Stimulated activated CD8-positive, alpha-beta memory T cell treated with anti-CD3 and anti-CD28 coated beads, Interleukin-2, amount 100 ng/mL, for 1 hour (primary cell): ENCODE measurements around the gene THAP5.
"Not testable (repeated sequence)": the region's sequence is repeated elsewhere in the genome, so short reads cannot be mapped to it uniquely, and the experiment has no call there.

Source experiments
- DNase-seq, 2 donors: peaks; one replicate each; pipeline ENCODE4 v3.0.0-alpha.2; 2020; ENCODE audit warnings: low read depth in 2 of 2

THAP5 gene

GRCh38 chr7:108584211-108584610, 14.7 kb upstream of the THAP5 start:
- DNase-seq, result no peak

- no peak for DNase-seq
These were observed 12.4 kb upstream of the THAP5 start for GRCh38 chr7:108581655-108582491.

DNA sequence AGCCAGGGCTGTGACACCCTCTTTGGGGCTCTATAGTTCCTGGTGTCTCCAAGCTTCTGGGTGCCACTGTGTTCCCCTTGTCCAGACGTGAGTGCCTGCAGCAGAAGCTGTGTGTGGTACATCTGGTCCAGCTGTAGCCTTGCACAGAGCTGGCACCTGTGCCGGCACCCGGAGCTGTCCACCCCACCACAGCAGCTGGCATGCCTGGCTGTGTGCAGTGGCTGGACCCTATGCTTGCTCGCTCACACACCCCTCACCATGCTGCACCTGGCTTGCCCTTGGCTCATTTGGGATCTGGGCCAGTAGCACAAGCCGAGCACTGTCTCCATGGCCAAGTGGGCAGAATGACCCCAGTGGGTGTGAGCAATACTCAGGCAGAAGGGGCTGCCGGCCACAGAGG, 10.8 kb upstream of the THAP5 start:
- no peak for DNase-seq

- DNase-seq, result no peak
These were observed 9.4 kb upstream of the THAP5 start for GRCh38 chr7:108578937-108579336.

DNA sequence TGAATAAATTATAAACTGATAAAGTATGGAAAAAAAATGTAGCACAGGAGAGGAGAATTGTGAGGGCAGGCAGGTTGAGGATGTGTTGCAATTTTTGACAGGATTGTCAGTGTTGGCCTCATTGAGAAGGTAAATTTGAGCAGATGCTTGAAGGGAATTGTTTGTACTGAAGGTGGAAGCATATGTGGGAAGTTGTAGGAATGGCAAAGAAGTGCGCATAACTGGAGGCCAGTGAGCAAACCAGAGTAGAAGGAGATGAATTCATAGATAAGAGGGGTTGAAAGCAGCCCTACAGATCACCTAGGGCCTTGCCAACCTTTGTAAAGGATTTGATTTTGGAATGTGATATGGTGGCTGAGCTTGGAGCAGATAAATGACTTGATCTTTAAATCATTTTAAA, 6.6 kb upstream of the THAP5 start:
- DNase-seq, result no peak

DNA sequence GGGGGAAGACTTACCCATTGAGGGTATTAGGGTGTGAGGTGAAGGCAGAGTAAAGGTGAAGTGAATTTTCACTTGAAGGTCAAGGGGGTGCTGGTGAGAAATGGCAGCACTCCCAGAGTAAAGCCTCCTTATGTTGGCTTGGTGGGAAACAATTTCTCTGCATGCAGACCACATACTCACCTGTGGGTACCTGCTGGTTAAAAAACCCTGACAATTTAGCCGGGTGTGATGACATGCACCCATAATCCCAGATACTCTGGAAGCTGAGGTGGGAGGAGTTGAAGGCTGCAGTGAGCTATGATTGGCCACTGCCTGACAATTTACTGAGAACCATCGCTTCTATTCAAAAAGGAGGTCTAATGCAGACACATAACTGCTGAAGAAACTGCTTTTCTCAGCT, 5.7 kb upstream of the THAP5 start:
- no peak for DNase-seq

DNA sequence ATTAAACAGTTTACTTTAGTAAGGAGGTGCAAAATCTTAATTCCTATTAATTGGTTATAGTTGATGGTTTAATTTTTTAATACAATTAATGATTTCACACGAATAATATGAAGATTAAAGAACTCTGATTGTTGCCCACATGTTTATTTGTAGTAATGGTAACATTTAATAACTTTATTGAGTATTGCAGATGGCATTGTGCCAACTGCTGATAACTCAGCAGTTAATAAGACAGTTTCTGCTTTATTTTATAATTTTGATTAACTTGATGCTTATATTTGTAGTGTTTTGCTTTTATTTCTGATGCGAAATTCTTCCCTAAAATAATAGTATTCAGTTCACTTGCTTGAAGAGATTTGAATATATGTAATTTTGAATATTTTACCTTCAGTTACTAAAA, 3.0 kb upstream of the THAP5 start:
- no peak for DNase-seq

DNA sequence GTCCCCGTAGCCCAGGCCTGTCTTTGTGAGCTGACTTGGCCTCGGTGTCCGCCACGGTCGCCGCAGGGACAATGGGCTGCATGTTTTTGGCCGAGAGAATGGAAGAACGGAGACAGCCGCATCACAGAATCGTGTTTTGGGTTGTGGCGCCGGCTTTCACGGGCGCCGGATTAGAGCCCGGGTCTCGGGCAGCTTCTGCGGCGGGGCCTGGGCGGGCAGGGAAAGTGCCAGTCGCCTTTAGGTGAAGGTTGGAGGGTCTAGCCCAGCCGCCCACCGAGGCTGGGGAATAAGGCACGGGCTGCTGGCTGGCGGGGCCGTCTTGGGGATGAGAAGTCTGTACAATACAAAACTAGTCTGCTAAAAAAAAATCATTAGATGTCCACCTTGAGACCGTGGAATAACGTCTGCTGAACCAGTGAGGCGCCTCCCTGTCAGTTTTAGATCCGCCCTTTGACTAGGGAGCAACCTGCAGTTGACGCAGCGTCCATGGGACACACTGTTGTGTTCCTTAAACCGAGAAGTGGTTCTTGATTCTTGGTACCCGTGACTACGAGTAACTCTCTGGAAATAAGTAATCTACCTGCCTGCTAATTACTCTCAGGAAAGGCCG, 745 bp upstream of the THAP5 start:
- DNase-seq, result peak in 1 of 2 donors; percentile 11

DNA sequence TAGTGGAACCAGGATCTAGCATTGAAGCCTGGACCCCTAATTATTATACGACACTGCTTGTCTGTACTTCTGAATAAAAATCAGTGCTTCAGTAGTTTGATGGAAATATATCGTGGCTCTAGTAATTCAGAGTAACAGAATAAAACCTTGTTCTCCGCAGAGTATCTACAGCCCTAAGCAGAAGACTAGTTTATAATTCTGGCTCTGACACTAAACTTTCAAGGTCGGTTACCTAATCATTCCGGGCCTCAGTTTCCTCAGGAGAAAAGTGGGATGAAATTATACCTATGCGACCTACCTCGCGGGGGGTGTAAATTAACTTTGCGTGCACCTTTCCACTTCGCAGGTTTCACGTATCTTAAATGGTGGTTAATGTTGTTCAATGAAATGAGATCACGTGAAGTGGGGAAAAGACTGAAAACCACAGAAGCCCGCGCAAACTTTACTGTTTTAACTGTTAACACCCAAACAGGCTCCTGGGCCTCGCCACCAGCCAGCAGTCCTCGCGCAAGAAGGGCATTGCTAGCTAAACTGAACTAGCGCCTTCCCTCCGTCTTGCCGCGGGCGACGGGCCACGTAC, 615 bp downstream of the THAP5 start:
- no peak for DNase-seq

DNA sequence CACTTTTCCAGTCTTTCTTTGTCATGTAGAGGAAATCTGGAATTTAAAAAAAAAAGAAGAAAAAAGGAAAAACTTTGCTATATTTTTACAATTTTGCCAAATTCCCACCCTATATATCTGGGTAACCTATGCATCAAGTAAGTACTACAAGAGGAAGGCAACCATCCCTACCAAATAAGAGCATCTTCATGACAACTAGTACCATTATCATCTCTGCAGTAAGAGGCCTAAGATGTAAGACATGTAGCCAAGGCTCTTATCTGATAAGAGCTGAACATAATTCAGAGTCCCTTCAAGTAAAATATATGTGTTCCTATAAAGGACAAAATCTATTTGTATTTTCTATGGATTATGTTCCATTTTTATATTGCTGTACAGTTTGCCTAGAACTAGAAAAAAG, 3.5 kb downstream of the THAP5 start:
- DNase-seq, result no peak

GRCh38 chr7:108561047-108561619, 8.4 kb downstream of the THAP5 start:
- DNase-seq, result no peak

DNA sequence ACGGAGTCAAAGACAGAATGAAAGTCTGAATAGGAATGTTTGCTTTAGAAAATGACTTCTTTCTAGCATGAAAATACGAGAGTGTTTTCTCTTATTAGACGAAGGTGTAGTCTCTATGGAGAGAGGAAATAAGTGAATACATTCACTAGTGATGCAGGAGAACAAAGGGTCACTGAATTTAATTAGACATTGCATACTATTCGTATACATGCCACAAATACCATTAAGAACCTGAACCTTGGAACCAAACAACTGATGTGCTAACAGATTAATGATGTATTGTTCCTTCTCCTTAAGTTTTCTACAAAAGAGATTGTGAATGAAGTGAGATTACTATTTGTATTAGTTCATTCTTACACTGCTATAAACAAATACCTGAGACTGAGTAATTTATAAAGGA, 10.3 kb downstream of the THAP5 start:
- no peak for DNase-seq

DNA sequence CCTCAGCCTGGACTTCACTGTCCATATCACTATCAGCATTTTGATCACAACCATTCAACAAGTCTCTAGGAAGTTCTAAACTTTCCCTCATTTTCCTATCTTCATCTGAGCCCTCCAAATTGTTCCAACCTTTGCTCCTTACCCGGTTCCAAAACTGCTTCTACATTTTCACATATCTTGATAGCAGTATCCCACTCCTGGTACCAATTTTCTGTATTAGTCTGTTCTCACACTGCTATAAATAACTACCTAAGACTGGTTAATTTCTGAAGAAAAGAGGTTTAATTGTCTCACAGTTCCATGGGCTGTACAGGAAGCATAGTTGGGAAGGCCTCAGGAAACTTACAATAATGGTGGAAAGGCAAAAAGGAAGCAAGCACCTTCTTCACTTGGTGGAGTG, 11.9 kb downstream of the THAP5 start:
- no peak for DNase-seq

GRCh38 chr7:108557191-108557590, 12.3 kb downstream of the THAP5 start:
- DNase-seq, result no peak

DNA sequence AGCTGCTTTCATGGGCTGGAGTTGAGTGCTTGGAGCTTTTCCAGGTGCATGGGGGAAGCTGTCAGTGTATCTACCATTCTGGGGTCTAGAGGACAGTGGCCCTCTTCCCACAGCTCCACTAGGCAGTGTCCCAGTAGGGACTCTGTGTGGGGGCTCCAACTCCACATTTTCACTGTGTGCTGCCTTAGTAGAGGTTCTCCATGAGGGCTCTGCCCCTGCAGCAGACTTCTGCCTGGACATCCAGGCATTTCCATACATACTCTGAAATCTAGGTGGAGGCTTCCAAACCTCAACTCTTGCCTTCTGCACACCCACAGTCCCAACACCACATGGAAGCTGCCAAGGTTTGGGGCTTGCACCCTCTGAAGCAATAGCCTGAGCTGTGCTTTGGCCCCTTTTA, 12.8 kb downstream of the THAP5 start:
- DNase-seq, result not testable (repeated sequence)

DNA sequence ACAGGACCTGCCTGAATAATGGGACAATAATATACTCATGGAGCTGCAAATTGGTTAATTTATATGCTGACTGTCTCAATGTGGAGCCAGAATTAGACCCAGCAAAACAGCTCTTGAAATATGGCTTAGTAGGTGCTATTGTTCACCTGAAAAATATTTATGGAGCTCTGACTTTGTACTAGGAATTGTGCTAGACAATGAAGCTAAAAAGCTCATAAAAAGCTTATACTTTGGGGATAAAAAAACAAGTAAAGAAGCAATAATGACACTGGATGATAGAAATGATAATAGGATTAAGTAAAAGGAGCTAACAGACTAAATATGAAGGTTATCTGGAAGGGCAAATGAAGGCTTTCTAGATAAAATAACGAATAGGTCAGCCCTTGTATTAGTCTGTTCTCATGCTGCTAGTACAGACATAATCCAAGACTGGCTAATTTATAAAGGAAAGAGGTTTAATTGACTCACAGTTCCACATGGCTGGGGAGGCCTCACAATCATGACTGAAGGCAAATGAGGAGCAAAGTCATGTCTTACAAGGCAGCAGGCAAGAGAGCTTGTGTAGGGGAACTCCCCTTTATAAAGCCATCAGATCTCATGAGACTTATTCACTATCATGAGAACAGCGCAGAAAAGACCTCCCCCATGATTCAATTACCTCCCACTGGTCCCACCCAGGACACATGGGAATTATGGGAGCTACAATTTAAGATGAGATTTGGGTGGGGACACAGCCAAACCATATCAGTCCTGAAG, 21.2 kb downstream of the THAP5 start:
- DNase-seq, result not testable (repeated sequence)

DNA sequence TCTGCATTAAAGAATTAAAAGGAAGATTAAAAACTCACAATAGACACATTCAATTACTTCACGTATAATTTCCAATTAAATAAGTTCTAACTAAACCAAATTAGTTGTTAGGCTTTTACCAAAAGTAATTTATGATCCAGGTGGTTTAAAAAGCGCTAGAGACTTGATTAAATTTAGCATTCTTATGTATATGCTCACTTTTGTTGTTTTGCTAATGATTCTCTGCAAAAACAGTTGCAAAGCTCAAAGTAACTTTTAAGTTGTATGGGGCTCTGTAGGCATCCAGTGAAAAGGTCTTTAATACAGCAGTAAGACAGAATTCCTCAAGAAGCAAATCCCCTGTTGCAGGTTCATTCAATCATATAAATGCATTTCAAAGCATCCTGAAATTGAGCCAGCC, 28.0 kb downstream of the THAP5 start:
- no peak for DNase-seq

GRCh38 chr7:108538685-108539084, 30.8 kb downstream of the THAP5 start:
- not testable (repeated sequence) for DNase-seq

DNA sequence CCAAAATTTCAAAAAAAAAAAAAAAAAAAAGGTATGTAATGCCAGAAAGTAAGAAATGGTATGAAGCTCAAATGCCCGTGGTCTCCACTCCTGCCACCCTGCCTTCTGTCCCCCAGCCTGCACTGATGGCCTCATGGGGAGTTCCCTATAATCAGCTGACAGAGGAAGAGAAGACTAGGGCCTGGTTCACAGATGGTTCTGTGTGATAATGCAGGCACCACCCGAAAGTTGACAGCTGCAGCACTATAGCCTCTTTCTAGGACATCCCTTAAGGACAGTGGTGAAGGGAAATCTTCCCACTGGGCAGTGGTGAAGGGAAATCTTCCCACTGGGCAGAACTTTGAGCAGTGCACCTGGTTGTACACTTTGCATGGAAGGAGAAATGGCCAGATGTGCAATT, 31.3 kb downstream of the THAP5 start:
- not testable (repeated sequence) for DNase-seq

DNA sequence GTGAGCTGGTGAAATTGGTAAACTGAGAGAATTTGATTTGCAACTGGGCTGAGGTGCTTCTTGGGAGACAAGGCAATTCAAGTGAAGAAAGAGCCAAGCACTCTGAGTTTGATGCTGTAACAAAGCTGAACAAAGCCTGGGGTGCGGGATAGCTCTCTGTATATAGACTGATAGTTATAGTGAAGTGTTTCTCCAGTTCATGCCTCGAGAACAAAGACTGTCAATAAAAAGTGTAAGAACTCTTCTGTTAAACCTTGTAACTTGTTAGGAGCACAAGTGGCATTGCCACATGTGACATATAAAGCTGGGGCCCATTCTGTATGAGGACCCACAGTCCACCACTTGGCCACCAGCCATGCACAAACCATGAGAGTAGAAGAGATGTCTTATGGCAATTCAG, 32.3 kb downstream of the THAP5 start:
- no peak for DNase-seq

DNA sequence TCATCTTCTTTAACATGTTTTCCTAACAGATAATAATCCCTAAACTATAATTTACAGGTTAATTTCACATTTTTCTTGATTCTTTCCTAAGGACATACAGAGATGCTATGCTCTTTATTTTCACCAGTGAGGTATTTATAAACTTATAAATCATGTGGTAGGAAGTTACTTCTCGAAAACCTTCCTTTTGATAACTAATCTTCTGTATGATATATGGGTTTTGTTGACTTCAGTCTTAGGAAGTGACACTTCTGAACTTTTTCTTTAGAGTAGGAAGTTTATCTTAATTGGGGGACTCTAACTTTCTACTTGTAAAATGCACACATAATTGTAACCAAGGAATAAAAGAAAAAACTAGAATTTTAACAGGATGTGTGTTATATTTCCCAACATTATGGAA, 33.8 kb downstream of the THAP5 start:
- DNase-seq, result no peak

- DNase-seq, result no peak
These were observed 34.2 kb downstream of the THAP5 start for GRCh38 chr7:108535257-108535656.
